Lower leg skin (tissue), 4 donors: ENCODE data around the gene KRT75. TPM values are rescaled to one million over a fixed set of nuclear protein-coding genes. Genes with fewer than 3 reads are reported as not detected.

Experiments
- DNase-seq, 2 donors: peaks; one replicate each; pipeline ENCODE4 v3.0.0-alpha.2; 2019; ENCODE audit warnings: low spot score in 2 of 2
- H3K4me3 ChIP-seq: fragments of 200-600 bp; sonication (generic); 2 replicates; pipeline ENCODE4 v1.5.1; 2017; ENCODE audit warnings: mild to moderate bottlenecking, low read depth; ENCODE audit not compliant: poor library complexity, severe bottlenecking
- POLR2A ChIP-seq, 2 donors: fragments of 450-650 bp; IDR thresholded peaks; one replicate each; pipeline ENCODE4 v1.6.1; 2016 to 2017; ENCODE audit warnings: antibody characterized with exemption in 2 of 2, mild to moderate bottlenecking in 1 of 2, moderate library complexity in 1 of 2
- WGBS, 2 donors: methylation state at CpG; one replicate each; pipeline ENCODE4 v1.1.5; 2018; 5-methylcytosine and 5-hydroxymethylcytosine counted together
- intact Hi-C: fragments of 100-400 bp; cut with DNase I; formaldehyde crosslinking; loops from one replicate; pipeline ENCODE4 v1.15.0; 2023; ENCODE audit warnings: low total_unique reads
- total RNA-seq, 4 donors: library from RNA; depleted of rRNA; stranded (reverse); fragments of >200 nt; gene quantifications; one replicate each; pipeline ENCODE4 v1.1.0, GENCODE V29; 2016
- TF ChIP-seq, protein P1 (sequence below), 3 donors: fragments of 450-650 bp; IDR thresholded peaks; one replicate each; pipeline ENCODE4 v1.5.1; 2016; ENCODE audit warnings: antibody characterized with exemption in 3 of 3, mild to moderate bottlenecking in 3 of 3, moderate library complexity in 2 of 3

The KRT75 gene
- total RNA-seq, 4 donors from 2014 or later, result 1.6 to 31.9 (median 4.9) TPM

DNA sequence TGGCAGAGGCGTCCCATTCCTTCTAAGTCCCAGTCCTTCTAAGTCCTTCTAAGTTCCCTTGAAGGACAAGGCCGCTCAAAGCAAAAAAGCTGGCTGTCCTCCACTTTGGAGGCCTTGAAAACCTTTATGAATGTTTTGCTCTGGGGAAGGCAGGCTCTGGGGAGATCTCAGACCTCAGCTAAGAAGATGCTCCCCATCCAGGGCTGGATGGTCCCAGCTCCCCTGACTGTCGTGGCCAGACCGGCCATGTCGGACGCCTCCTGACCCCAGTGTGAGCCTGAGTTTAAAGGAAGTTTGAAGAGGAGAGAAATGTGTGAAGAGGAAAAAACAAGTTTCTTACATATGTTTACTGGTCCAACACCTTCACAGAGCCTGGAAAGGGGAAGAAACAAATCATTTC is 54.6 kb downstream of the KRT75 start:
- intact Hi-C loops, result no loop called here
- no peak for DNase-seq
- H3K4me3 ChIP-seq, result no peak overlapping the region
- WGBS, 2 donors, result 94 to 95% methylated on average over 6 of the region's 6 CpGs
- TF ChIP-seq POLR2A (IDR thresholded peaks at IDR 0.05), result no peak
- TF ChIP-seq, protein P1, sequence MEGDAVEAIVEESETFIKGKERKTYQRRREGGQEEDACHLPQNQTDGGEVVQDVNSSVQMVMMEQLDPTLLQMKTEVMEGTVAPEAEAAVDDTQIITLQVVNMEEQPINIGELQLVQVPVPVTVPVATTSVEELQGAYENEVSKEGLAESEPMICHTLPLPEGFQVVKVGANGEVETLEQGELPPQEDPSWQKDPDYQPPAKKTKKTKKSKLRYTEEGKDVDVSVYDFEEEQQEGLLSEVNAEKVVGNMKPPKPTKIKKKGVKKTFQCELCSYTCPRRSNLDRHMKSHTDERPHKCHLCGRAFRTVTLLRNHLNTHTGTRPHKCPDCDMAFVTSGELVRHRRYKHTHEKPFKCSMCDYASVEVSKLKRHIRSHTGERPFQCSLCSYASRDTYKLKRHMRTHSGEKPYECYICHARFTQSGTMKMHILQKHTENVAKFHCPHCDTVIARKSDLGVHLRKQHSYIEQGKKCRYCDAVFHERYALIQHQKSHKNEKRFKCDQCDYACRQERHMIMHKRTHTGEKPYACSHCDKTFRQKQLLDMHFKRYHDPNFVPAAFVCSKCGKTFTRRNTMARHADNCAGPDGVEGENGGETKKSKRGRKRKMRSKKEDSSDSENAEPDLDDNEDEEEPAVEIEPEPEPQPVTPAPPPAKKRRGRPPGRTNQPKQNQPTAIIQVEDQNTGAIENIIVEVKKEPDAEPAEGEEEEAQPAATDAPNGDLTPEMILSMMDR (IDR thresholded peaks at IDR 0.05), result no peak

DNA sequence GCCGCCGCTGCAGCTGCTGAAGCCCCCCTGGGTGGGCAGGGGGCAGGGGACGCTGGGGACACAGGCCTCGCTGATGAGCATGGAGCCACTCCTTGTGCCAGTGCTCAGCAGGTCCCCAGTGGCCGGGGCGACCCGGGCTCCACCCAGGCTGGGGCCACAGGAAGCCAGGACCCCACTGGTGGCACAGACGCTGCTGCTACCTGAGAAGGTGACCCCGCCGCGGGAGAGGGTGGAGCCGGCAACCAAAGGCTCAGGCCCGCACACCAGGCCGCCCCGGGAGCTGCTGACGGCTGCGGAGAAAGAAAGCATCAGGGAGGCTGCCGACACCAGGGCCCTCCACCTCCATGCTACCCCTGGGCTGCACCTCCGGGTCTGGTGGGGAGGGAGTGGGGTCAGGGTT is 56.1 kb downstream of the KRT75 start:
- intact Hi-C loops, result no loop called here
- no peak for DNase-seq
- TF ChIP-seq POLR2A (IDR thresholded peaks at IDR 0.05), result no peak
- TF ChIP-seq, protein P1 (IDR thresholded peaks at IDR 0.05), result no peak
- no peak overlapping the region for H3K4me3 ChIP-seq
- 80 to 84% methylated on average over 9 of the region's 19 CpGs for WGBS, 2 donors

DNA sequence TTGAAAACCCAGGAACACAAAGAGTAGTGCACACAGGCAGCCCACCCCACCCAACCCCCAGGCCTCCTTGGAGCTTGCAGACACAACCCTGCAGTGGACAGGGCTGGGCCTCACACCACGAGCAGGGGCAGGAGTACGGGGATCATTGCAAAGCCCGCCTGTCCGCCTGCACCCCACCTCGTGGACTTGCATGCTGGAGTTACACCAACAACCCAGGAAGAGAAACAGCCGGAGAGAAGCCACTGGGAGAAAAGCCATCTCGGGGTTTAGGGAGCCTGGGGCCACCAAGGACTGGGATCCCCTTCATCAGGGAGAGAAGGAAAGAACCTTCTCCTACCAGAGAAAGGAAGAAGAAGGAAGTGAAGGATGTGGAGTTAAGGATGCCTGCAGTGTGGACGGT is 56.9 kb downstream of the KRT75 start:
- intact Hi-C loops, result no loop called here
- TF ChIP-seq, protein P1 (IDR thresholded peaks at IDR 0.05), result no peak
- no peak for TF ChIP-seq POLR2A (IDR thresholded peaks at IDR 0.05)
- DNase-seq, result no peak
- H3K4me3 ChIP-seq, result no peak overlapping the region
- 91 to 92% methylated on average over 8 of the region's 8 CpGs for whole genome bisulfite sequencing, 2 donors

Other genes starting within 250 kb of the KRT75 start
- gene KRT80, start 242.4 kb downstream of the KRT75 start, total RNA-seq, result 100 to 1,000 TPM; 269 to 349 (median 275) TPM
- gene KRT7, start 201.1 kb downstream of the KRT75 start, total RNA-seq, result 100 to 1,000 TPM in 2 of 4 donors, 10 to 100 TPM in 2; 28.2 to 206 (median 125) TPM
- 100 to 1,000 TPM in 1 of 4 donors, 1 to 10 TPM in 1, under 1 TPM in 1, not detected in 1; 0.86 to 298 (median 10.0) TPM for gene KRT86, start 159.7 kb downstream of the KRT75 start, total RNA-seq
- 100 to 1,000 TPM in 1 of 4 donors, 10 to 100 TPM in 1, under 1 TPM in 1, not detected in 1; 0.37 to 204 (median 10.6) TPM for gene KRT81, start 142.8 kb downstream of the KRT75 start, total RNA-seq
- gene KRT83, start 113.0 kb downstream of the KRT75 start, total RNA-seq, result 10 to 100 TPM in 1 of 4 donors, 1 to 10 TPM in 1, not detected in 2; 2.1 to 34.7 TPM
- gene KRT85, start 66.9 kb downstream of the KRT75 start, total RNA-seq, result 100 to 1,000 TPM in 1 of 4 donors, 1 to 10 TPM in 1, under 1 TPM in 1, not detected in 1; 0.15 to 101 (median 8.3) TPM
- gene KRT84, start 48.7 kb downstream of the KRT75 start, total RNA-seq, result under 1 TPM in 2 of 4 donors, not detected in 2; 0.46 to 0.75 TPM
- 10 to 100 TPM in 1 of 4 donors, under 1 TPM in 1, not detected in 2; 0.46 to 10.3 TPM for gene KRT82, start 28.0 kb downstream of the KRT75 start, total RNA-seq
- gene KRT6B, start 17.8 kb upstream of the KRT75 start, total RNA-seq, result 100 to 1,000 TPM in 2 of 4 donors, 10 to 100 TPM in 2; 49.8 to 441 (median 157) TPM
- gene KRT6C, start 39.4 kb upstream of the KRT75 start, total RNA-seq, result 10 to 100 TPM in 1 of 4 donors, 1 to 10 TPM in 1, under 1 TPM in 1, not detected in 1; 0.13 to 11.0 (median 1.0) TPM
- gene KRT6A, start 58.9 kb upstream of the KRT75 start, total RNA-seq, result 100 to 1,000 TPM in 2 of 4 donors, 10 to 100 TPM in 2; 75.3 to 617 (median 182) TPM
- gene KRT5, start 86.0 kb upstream of the KRT75 start, total RNA-seq, result 1,000 to 10,000 TPM; 2,541 to 6,567 (median 4,278) TPM
- 10 to 100 TPM in 1 of 4 donors, 1 to 10 TPM in 1, under 1 TPM in 1, not detected in 1; 0.32 to 61.7 (median 1.6) TPM for gene KRT71, start 118.8 kb upstream of the KRT75 start, total RNA-seq
- gene KRT74, start 139.5 kb upstream of the KRT75 start, total RNA-seq, result 10 to 100 TPM in 1 of 4 donors, 1 to 10 TPM in 1, under 1 TPM in 2; 0.30 to 14.6 (median 0.82) TPM
- 10 to 100 TPM in 2 of 4 donors, 1 to 10 TPM in 1, under 1 TPM in 1; 0.42 to 14.0 (median 7.1) TPM for gene KRT72, start 167.1 kb upstream of the KRT75 start, total RNA-seq
- gene KRT73, start 184.2 kb upstream of the KRT75 start, total RNA-seq, result 10 to 100 TPM in 1 of 4 donors, 1 to 10 TPM in 3; 3.0 to 15.3 (median 6.0) TPM
- gene KRT2, start 217.8 kb upstream of the KRT75 start, total RNA-seq, result 1,000 to 10,000 TPM; 1,166 to 2,212 (median 1,643) TPM
- gene KRT1, start 246.0 kb upstream of the KRT75 start, total RNA-seq, result 1,000 to 10,000 TPM; 5,671 to 8,911 (median 6,268) TPM